GM19467 (cell line): ENCODE results near the gene C1orf167.
A peak's percentile ranks its signal among the peaks of the same experiment; 100 is the strongest.

Experiments used
- ATAC-seq: cut with Tn5 transposase; IDR thresholded peaks from one replicate; pipeline ENCODE4 v1.9.1; 2021; ENCODE audit warnings: mild to moderate bottlenecking, moderate library complexity; ENCODE audit not compliant: unreplicated experiment

C1orf167 gene

GRCh38 chr1:11782127-11782708 is 20.2 kb downstream of the C1orf167 start:
- ATAC-seq: no peak

DNA sequence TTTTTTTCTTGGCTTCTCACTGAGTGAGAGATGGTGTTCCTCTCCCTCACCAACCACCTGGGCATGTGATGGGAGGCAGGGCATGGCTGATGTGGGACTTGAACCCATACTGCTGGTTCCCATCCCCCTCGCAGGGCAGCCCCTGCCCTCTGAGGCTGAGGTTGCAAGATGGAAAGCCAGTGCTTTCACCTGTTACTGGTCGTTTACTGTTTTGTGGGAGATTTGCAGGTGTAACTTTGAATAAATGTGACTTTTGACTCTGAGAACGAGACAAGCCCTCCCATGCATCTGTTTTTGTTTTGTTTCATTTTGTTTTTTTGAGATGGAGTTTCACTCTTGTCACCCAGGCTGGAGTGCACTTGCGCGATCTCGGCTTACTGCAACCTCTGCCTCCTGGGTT is 21.6 kb downstream of the C1orf167 start:
- no peak for ATAC-seq

DNA sequence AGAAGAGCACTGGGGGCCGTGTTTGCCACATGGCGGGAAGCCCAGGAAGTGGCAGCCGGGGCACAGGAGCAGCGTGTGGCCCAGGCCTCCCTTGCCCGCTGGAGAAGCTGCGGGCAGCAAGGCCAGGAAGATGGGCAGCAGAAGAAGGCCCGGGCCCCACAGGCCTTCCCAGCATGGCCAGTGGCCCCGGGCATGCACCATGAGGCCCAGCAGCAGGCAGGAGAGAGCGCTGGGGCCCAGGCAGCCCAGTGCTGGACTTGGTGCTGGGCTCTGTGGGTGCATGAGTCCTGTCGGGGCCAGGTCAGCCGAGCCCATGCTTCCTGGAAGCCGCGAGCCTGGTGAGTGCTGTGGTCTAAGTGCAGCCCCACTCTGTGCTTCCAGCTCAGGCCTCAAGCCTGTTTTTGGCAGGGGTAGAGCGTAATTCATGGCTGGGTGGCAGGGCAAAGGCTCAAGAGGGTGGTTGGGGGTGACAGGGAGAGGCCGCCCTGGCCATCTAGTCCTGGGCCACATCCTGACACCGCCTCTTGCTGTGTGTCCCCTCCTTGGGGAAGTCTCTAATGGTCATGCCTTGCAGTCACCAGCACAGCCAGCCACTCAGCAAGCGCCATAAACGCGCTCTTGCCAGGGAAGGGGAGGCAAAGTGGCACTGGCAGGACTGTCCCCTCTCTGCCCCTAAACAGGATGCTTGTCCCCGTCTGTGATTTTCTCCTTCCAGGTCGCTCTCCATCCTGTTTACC is 22.4 kb downstream of the C1orf167 start:
- ATAC-seq: no peak

DNA sequence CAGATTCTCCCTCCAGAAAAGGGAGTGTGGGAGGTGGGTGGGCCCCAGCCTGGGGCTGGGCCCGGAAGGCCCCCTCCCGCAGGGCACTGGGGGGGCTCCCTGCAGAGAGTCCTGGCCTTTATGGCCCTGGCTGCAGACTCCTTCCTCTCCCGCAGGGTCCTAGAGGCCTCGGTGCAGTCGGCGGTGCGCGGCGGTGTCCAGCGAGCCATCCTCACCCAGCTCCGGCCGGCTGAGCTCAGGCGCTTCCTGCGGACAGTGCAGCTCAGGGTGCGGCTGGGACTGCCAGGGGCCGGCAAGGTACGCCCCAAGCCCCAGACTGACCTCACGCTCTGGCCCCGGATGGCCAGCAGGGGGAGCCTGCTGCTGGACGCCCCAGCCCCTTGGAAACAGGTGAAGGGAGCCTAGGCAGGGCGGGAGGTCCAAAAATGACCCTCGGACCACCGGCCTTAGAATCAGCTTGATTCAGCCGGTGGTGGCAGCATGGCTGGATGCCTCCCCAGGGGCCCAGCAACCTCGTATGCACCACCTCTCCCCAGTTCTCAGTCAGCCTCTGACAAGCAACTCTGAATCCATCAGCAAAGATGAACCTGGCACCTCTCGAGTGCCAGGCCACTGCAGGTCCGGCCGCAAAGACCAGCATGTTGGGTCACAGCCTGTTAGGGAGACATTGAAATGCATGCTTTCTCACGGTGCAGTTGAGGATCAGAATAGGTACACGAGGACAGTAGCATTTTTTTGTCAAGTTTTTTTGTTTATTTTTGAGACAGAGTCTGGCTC is 23.2 kb downstream of the C1orf167 start:
- ATAC-seq: peak; percentile 75

- no peak for ATAC-seq
Observed at GRCh38 chr1:11786168-11786567, 24.2 kb downstream of the C1orf167 start.

DNA sequence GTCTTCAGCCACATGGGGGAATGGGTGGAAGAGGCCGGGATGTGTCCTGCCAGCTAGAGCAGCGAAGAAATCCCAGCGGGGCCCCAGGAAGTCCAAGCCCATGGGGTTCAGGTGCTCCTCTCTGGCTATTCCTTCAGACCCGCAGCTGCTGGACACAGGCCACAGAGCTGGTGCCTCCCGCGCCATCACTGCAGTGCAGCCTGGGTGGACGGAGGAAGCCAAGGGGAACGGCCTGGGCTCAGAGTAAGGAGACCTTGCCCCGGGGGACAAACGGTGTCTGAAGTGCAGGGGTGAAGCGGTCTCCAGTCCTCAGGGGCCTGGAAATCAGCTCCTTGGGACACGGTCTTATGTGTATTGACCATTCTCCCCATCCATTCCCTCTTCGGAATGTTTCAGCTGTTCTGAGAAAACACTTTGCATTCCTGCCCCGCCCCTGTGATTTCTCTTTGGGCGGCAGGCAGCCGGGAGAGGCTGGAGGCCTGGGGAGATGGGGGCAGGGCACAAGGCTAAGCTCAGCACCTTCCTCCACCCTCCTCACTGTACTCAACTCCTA is 25.3 kb downstream of the C1orf167 start:
- no peak for ATAC-seq

GRCh38 chr1:11787804-11788436 is 25.9 kb downstream of the C1orf167 start:
- no peak for ATAC-seq

GRCh38 chr1:11788549-11789053 is 26.6 kb downstream of the C1orf167 start:
- ATAC-seq: no peak

GRCh38 chr1:11789126-11790067 is 27.4 kb downstream of the C1orf167 start:
- no peak for ATAC-seq

- ATAC-seq: no peak
Observed at GRCh38 chr1:11790101-11790879, 28.3 kb downstream of the C1orf167 start.

- ATAC-seq: no peak
Observed at GRCh38 chr1:11790880-11791715, 29.1 kb downstream of the C1orf167 start.

DNA sequence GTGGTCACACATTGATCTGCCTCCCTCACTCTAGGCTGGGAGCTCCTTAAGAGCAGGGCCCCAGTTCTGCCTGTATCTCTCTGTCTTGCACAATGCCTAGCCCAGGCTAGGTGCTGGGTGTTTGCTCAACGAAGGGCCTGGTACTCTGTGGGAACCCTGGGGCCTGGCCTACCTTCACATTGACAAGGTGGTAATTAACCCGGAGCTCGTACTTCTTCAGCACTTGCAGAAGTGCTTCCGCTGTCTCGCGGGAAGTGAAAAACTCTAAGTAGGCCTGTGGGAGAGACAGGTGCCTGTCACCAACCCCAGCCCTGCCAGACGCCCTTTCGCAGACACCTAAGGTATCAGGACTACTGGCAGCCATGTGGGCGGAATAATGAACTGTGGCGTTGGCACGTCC is 30.1 kb downstream of the C1orf167 start:
- no peak for ATAC-seq

DNA sequence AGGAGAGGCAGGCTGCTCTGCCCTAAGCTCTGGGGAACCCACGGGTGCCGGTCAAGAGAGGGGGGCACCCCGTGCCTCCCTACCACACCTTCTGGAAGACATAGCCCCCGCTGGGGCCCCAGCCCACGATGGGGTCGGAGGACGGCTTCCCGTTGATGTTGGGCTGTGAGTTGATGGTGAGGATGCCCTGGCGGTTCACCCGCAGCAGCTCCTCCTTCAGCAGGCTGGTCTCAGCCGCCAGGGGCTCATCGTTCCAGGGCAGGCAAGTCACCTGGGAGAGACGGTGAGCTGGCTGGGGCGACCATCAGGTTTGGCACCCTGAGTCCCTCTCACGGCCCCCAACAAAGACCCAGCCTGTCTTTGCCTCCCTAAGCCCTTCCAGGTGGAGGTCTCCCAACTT is 31.8 kb downstream of the C1orf167 start:
- no peak for ATAC-seq

GRCh38 chr1:11794446-11795237 is 32.6 kb downstream of the C1orf167 start:
- no peak for ATAC-seq

DNA sequence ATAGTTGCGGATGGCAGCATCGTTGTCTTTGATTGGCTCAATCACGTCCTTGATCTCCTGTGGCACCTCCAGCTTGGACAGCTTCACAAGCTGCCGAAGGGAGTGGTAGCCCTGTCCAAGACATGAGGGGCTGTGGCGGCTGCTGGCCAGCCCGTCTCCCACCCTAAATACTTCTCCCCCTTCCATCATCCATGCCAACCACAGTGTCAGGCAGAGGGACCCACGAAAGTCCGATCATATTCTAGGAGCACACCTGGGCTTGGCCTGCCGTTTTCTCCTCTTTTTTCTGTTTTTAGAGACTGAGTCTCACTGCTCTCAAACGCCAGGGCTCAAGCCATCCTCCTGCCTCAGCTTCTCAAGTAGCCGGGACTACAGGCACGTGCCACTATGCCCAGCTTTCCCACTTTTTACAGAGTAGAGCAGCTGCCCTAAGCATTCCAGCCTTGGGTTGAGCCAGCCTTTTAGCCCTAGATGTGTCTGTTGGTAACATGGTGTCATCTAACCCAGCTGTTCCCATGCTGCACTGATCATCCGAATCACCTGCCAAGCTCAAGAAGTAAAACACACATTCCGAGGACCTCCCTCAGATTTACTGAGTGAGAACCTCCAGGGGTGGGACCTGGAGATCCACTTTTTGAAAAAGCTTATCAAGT is 33.4 kb downstream of the C1orf167 start:
- no peak for ATAC-seq

GRCh38 chr1:11796036-11796828 is 34.2 kb downstream of the C1orf167 start:
- ATAC-seq: no peak
